ENCODE data around the gene NEK6. TPM values are rescaled to one million over a fixed set of nuclear protein-coding genes. Genes with fewer than 3 reads are reported as not detected.

The NEK6 gene
- total and polyA plus RNA-seq, 9 of the 15 experiments (the other 6 are each of a cell fraction or from before 2014, with no cell fraction given) = 3.1 to 19.0 (median 8.4) TPM

GRCh38 chr9:124218438-124218982, 39.2 kb upstream of the NEK6 start (continued):
- TF ChIP-seq NFATC3 (IDR thresholded peaks at IDR 0.05) = no peak
- no peak for TF ChIP-seq VEZF1 (CRISPR knock-in tag; IDR thresholded peaks at IDR 0.05)
- TF ChIP-seq RBM14 (IDR thresholded peaks at IDR 0.05; ENCODE audit: borderline replicate concordance, insufficient read depth, low read depth, low read length) = no peak
- TF ChIP-seq PRPF4 (IDR thresholded peaks at IDR 0.05; ENCODE audit: insufficient read depth, low read depth, low read length, poor library complexity, severe bottlenecking) = no peak
- no peak for TF ChIP-seq ZNF384 (IDR thresholded peaks at IDR 0.05; ENCODE audit: low read depth, low read length)
- no peak for TF ChIP-seq MAFF (IDR thresholded peaks at IDR 0.05; ENCODE audit: low read length)
- TF ChIP-seq BCLAF1 (IDR thresholded peaks at IDR 0.05; ENCODE audit: borderline replicate concordance in 1 of 2, control insufficient read depth in 1 of 2, low read depth in 2 of 2, low read length in 1 of 2) = no peak
- no peak for TF ChIP-seq ADNP (tag; IDR thresholded peaks at IDR 0.05)
- TF ChIP-seq FOXA1 (IDR thresholded peaks at IDR 0.05; ENCODE audit: borderline replicate concordance) = no peak
- no peak for TF ChIP-seq ZNF830 (CRISPR knock-in tag; IDR thresholded peaks at IDR 0.05)
- no peak for TF ChIP-seq HDAC2 (IDR thresholded peaks at IDR 0.05)
- no peak for TF ChIP-seq USF1 (CRISPR knock-in tag; IDR thresholded peaks at IDR 0.05)
- no peak for TF ChIP-seq POLR3G (IDR thresholded peaks at IDR 0.05; ENCODE audit: extremely low read depth, insufficient read length, insufficient replicate concordance)
- peak; percentile 89 for TF ChIP-seq FOSL1 (tag; conservative IDR thresholded peaks at IDR 0.05)
- no peak; the same call in 1 of the 2 replicates for TF ChIP-seq ARID1B (IDR thresholded peaks at IDR 0.05)
- TF ChIP-seq SNRNP70 (optimal IDR thresholded peaks at IDR 0.05; ENCODE audit: low read depth, low read length) = no peak
- TF ChIP-seq TAF7 (tag; IDR thresholded peaks at IDR 0.05) = no peak
- no peak for TF ChIP-seq MTA1 (IDR thresholded peaks at IDR 0.05; ENCODE audit: borderline replicate concordance)
- TF ChIP-seq NKRF (IDR thresholded peaks at IDR 0.05; ENCODE audit: borderline replicate concordance) = no peak
- no peak for TF ChIP-seq LEF1 (IDR thresholded peaks at IDR 0.05)
- TF ChIP-seq FOXA3 (CRISPR knock-in tag; conservative IDR thresholded peaks at IDR 0.05 in 1 of 2, IDR thresholded peaks at IDR 0.05 in 1 of 2) = no peak
- peak; percentile 77 for TF ChIP-seq JUN (IDR thresholded peaks at IDR 0.05; ENCODE audit: borderline replicate concordance, low read depth, low read length)
- no peak for TF ChIP-seq JUN (CRISPR knock-in tag; IDR thresholded peaks at IDR 0.05; ENCODE audit: borderline replicate concordance)

All from K562 (cell line).